Activated CD4-positive, alpha-beta T cell treated with anti-CD3 and anti-CD28 coated beads for 36 hours (primary cell): Measurements from ENCODE around the gene KIF3B. TPM values are rescaled to one million over a fixed set of nuclear protein-coding genes. Genes with fewer than 3 reads are reported as not detected.
"Not testable (repeated sequence)": the region's sequence is repeated elsewhere in the genome, so short reads cannot be mapped to it uniquely, and the experiment has no call there.

ENCODE experiments used
- ATAC-seq: fragments of 200-7000 bp; cut with Tn5 transposase; one replicate; pipeline ENCODE4 v1.10.0; 2021; ENCODE audit warnings: mild to moderate bottlenecking, moderate library complexity
- CTCF ChIA-PET: fragments of 350-600 bp; sonication (Branson Sonifier 250); formaldehyde crosslinking; loops from one replicate; lab custom pipeline; 2021; ENCODE audit warnings: antibody characterized with exemption; lab: Charles Lee
- POLR2A ChIA-PET: fragments of 350-600 bp; sonication (Branson Sonifier 250); formaldehyde crosslinking; loops from one replicate; lab custom pipeline; 2021; ENCODE audit warnings: antibody characterized with exemption, inconsistent platforms; lab: Charles Lee
- DNase-seq: peaks from one replicate; pipeline ENCODE4 v3.0.0-alpha.2; 2020
- H3K27ac Mint-ChIP-seq: one replicate; pipeline ENCODE4 v1.8.0; 2021; ENCODE audit warnings: mixed read lengths
- H3K27me3 Mint-ChIP-seq: one replicate; pipeline ENCODE4 v1.8.0; 2021; ENCODE audit warnings: mixed read lengths
- H3K36me3 Mint-ChIP-seq: one replicate; pipeline ENCODE4 v1.8.0; 2021; ENCODE audit warnings: low read depth, mixed read lengths
- H3K4me1 Mint-ChIP-seq: one replicate; pipeline ENCODE4 v1.8.0; 2021; ENCODE audit warnings: mixed read lengths
- H3K4me3 Mint-ChIP-seq: one replicate; pipeline ENCODE4 v1.8.0; 2021; ENCODE audit warnings: mild to moderate bottlenecking, moderate library complexity, mixed read lengths
- H3K9me3 Mint-ChIP-seq: one replicate; pipeline ENCODE4 v1.8.0; 2021; ENCODE audit warnings: low read depth, mixed read lengths
- intact Hi-C, 2 experiments: fragments of 100-400 bp; cut with DNase I in 1 of 2; cut with micrococcal nuclease in 1 of 2; formaldehyde crosslinking; loops; one replicate each; pipeline versions ENCODE4 v1.14.2 to v1.15.1; 2022 to 2024; cut with DNase I, micrococcal nuclease
- total RNA-seq, 2 experiments: library from RNA; stranded (reverse); gene quantifications; one replicate each; pipeline ENCODE4 v1.2.3, GENCODE V29; 2021

Gene KIF3B
- total RNA-seq, 2 experiments from 2014 or later, result 39.9 to 40.7 TPM

DNA sequence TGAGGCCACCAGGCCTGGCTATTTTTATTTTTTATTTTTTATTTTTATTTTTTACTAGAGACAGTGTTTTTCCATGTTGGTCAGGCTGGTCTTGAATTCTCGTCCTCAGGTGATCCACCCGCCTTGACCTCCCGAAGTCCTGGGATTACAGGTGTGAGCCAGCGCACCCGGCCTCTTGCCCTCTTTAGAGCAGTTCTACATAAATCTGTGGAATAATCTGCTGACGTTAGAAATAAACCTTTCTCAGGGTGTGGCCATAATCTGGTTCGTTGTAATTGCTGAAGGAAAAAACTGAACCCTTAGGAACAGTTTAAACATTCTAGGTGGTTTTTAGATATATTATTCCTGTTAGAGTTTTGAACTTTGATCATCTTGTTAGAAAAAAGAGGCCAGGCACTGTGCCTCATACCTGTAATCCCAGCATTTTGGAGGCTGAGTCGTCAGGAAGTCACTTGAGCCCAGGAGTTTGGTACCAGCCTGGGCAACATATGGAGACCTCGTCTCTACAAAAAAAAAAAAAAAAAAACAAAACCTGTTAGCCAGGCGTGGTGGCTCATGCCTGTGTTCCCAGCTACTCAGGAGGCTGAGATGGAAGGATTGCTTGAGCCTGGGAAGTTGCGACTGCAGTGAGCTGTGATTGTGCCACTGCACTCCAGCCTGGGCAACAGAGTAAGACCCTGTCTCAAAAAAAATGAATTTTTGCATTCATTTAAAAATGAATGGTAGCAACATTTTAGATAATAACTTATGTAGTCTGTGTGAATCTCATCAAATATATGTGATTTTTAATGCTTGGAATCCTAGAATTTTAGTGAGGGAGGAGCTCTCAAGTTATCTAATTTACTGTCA, 104.9 kb downstream of the KIF3B start:
- DNase-seq, result no peak
- no peak for ATAC-seq
- ChIA-PET CTCF (interaction anchor here (0.6 kb wide), 2 partner anchors 14 to 73 kb away, joined by 3 read pairs; no protein-coding TSS in a partner anchor), POLR2A (no interaction called here)
- Mint-ChIP-seq H3K9me3 (no peaks in the 10 kb centered on the region), H3K36me3 (peaks cover 43% of the 10 kb centered on the region), H3K4me3 (no peak overlapping the region), H3K27ac (no peak overlapping the region), H3K27me3 (no peaks in the 10 kb centered on the region), H3K4me1 (peaks cover 41% of the 10 kb centered on the region)
- intact Hi-C loops, result no loop called here

- DNase-seq, ATAC-seq, CTCF ChIA-PET, H3K27me3 Mint-ChIP-seq, intact Hi-C loops, H3K9me3 Mint-ChIP-seq, H3K4me3 Mint-ChIP-seq: not testable (repeated sequence)
- POLR2A ChIA-PET, result interaction anchor here (0.9 kb wide), 1 partner anchor 10 kb away, joined by 3 read pairs; no protein-coding TSS in a partner anchor
- Mint-ChIP-seq H3K36me3 (peaks cover 38% of the 10 kb centered on the region), H3K4me1 (peaks cover 46% of the 10 kb centered on the region), H3K27ac (peak overlapping the region; percentile 64)
Measured at GRCh38 chr20:32383441-32383840, 106.0 kb downstream of the KIF3B start.

Other genes starting within 250 kb of the KIF3B start
- gene HCK, start 225.4 kb upstream of the KIF3B start, total RNA-seq, result not detected
- gene TM9SF4, start 167.9 kb upstream of the KIF3B start, total RNA-seq, result 10 to 100 TPM; 43.2 to 66.5 TPM
- gene PLAGL2, start 69.9 kb upstream of the KIF3B start, total RNA-seq, result 10 to 100 TPM; 89.1 to 98.2 TPM
- gene POFUT1, start 69.8 kb upstream of the KIF3B start, total RNA-seq, result 10 to 100 TPM; 51.8 to 54.3 TPM
- 100 to 1,000 TPM; 129 to 141 TPM for gene ASXL1, start 80.7 kb downstream of the KIF3B start, total RNA-seq